Measurements from ENCODE around the gene OSBPL1A. TPM values are rescaled to one million over a fixed set of nuclear protein-coding genes. Genes with fewer than 3 reads are reported as not detected.

OSBPL1A gene
- total RNA-seq, 1 donor from 2014 or later, result 42.9 TPM

DNA sequence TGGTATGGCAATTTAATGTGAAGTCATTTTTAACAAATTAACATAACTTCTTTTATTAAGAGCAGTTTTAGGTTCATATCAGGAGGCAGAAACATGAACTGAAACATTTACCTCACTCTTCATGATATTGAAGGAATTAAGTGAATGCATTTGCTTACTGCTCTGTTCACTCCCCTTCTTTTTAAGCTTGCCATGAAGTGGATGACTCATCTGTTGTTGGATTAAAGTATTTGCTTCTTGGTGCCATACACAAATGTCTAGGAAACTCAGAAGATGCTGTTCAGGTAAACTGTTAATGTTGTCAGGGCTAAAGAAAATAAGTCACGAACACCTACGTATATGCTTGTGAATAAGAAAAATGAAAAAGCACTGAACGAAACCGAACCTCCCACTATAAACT lies 268.9 kb downstream of the OSBPL1A start:
- H3K36me3 ChIP-seq, result peaks cover 0 to 5% of the 10 kb centered on the region in 2 donors
- intact Hi-C loops (cut with DNase I), result no loop called here

DNA sequence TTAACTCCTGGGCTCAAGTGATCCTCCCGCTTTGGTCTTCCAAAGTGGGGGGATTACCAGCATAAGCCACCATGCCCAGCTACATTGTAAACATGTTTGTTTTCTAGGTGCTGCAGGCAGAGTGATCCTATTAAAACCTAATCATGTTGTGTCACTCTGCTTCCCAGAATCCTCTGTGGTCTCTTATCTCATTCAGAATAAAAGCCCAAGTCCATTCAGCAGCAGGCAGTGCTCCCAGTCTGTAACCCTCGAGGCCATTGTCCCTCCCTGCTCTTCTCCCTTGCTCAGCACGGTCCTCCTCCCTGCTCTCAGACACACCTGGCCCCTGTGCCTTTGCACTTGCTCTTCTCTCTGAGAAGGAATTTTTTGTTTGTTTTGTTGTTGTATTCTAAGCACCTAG lies 269.9 kb downstream of the OSBPL1A start:
- H3K9me3 ChIP-seq, result no peaks in the 10 kb centered on the region
- no peaks in the 10 kb centered on the region for H3K27me3 ChIP-seq
- no peak overlapping the region for H3K27ac ChIP-seq
- H3K4me3 ChIP-seq, result no peak overlapping the region
- H3K36me3 ChIP-seq, result peaks cover 0 to 4% of the 10 kb centered on the region in 2 donors
- intact Hi-C loops (cut with DNase I), result no loop called here
- TF ChIP-seq, protein P1, sequence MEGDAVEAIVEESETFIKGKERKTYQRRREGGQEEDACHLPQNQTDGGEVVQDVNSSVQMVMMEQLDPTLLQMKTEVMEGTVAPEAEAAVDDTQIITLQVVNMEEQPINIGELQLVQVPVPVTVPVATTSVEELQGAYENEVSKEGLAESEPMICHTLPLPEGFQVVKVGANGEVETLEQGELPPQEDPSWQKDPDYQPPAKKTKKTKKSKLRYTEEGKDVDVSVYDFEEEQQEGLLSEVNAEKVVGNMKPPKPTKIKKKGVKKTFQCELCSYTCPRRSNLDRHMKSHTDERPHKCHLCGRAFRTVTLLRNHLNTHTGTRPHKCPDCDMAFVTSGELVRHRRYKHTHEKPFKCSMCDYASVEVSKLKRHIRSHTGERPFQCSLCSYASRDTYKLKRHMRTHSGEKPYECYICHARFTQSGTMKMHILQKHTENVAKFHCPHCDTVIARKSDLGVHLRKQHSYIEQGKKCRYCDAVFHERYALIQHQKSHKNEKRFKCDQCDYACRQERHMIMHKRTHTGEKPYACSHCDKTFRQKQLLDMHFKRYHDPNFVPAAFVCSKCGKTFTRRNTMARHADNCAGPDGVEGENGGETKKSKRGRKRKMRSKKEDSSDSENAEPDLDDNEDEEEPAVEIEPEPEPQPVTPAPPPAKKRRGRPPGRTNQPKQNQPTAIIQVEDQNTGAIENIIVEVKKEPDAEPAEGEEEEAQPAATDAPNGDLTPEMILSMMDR (IDR thresholded peaks at IDR 0.05), result no peak
- no peak for DNase-seq (ENCODE audit: low spot score in 2 of 2)
- no peaks in the 10 kb centered on the region for H3K4me1 ChIP-seq

More for the DNA sequence above, 268.9 kb downstream of the OSBPL1A start:
- H3K27me3 ChIP-seq, result no peaks in the 10 kb centered on the region
- no peaks in the 10 kb centered on the region for H3K4me1 ChIP-seq
- DNase-seq (ENCODE audit: low spot score in 2 of 2), result no peak
- TF ChIP-seq, protein P1 (IDR thresholded peaks at IDR 0.05), result no peak
- H3K27ac ChIP-seq, result no peak overlapping the region
- no peak overlapping the region for H3K4me3 ChIP-seq
- no peaks in the 10 kb centered on the region for H3K9me3 ChIP-seq

DNA sequence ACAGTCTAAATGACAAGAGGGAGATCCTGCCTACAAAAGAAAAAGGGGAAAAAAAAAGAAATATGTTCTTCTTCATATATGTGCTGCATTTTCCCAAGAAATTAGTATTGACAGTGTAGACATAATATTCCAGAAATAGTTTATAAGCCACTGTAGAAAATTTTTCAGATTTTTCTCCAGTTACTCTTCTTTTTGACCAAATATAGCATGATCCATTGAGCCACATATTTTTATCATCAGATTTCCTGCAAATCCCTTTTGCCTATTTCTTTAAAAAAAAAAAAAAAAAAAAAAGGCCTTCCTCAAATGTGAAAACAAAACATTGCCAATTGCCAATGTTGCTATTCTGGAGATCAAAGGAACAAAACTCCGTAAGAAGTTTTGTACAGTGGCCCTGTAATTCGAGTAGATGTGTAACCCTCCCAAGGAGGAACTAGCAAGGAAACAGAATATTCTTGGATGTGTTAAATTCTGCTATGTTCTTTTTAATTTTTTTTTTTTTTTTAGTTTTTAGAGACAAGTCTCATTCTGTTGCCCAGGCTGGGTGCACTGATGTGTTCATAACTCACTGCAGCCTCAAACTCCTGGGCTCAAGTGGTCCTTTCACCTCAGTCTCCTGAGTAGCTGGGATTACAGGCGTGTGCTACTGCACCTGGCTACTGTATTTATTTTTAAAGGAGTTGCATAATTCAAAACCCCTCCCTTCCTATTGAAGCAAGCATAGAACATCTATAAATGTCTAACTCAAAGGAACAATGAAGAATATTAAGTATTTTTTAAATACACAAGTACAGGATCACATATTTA lies 271.3 kb downstream of the OSBPL1A start:
- Histone ChIP-seq H3K36me3 (no peaks in the 10 kb centered on the region), H3K4me1 (no peaks in the 10 kb centered on the region), H3K27ac (no peak overlapping the region), H3K4me3 (no peak overlapping the region), H3K27me3 (no peaks in the 10 kb centered on the region), H3K9me3 (no peaks in the 10 kb centered on the region)
- no peak for DNase-seq (ENCODE audit: low spot score in 2 of 2)
- intact Hi-C loops (cut with DNase I), result no loop called here
- TF ChIP-seq, protein P1 (IDR thresholded peaks at IDR 0.05), result no peak

DNA sequence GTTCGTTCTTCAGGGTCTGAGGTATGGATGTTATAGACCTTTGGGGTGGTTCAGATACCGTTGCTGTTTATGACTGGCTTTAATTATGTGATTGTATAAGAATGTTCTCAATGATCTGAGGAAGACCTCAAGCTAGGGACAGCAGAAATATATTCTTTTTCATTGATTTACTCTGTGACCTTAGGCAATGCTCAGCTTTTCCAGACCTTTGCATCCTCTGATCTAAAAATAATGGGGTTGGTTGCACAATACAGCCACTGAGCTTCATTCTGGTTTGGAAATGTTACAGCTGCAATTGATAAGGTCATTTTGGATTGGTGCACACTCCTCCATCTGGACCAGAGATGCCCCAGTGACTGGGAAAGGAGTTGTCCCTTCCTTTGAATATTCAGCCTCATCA lies 276.0 kb downstream of the OSBPL1A start:
- no peak for DNase-seq (ENCODE audit: low spot score in 2 of 2)
- no peaks in the 10 kb centered on the region for H3K27me3 ChIP-seq
- no peaks in the 10 kb centered on the region for H3K36me3 ChIP-seq
- TF ChIP-seq, protein P1 (IDR thresholded peaks at IDR 0.05), result no peak
- H3K27ac ChIP-seq, result no peak overlapping the region
- H3K9me3 ChIP-seq, result no peaks in the 10 kb centered on the region
- no peaks in the 10 kb centered on the region for H3K4me1 ChIP-seq
- H3K4me3 ChIP-seq, result no peak overlapping the region
- intact Hi-C loops (cut with DNase I), result no loop called here

DNA sequence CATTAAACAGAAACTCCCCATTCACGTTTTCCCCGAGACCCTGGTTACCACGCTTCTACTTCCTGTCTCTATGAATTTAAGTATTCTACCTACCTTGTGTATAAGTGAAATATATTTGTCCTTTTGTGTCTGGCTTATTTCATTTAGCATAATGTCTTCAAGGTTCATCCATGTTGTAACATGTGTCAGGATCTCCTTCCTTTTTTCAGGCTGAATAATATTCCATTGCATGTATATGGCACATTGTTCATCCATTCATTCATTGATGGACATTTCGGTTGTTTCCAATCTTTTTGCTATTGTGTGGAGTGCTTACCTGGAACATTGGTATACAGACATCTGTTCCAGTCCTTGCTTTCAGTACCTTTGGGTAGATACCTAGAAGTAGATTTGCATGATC lies 276.9 kb downstream of the OSBPL1A start:
- Histone ChIP-seq H3K4me3 (no peak overlapping the region), H3K4me1 (no peaks in the 10 kb centered on the region), H3K36me3 (no peaks in the 10 kb centered on the region), H3K9me3 (no peaks in the 10 kb centered on the region), H3K27me3 (no peaks in the 10 kb centered on the region), H3K27ac (no peak overlapping the region)
- no peak for DNase-seq (ENCODE audit: low spot score in 2 of 2)
- intact Hi-C loops (cut with DNase I), result no loop called here
- TF ChIP-seq, protein P1 (IDR thresholded peaks at IDR 0.05), result no peak
